Measurements from ENCODE around the gene GJB3. TPM values are rescaled to one million over a fixed set of nuclear protein-coding genes. Genes with fewer than 3 reads are reported as not detected.

Gene GJB3
- total RNA-seq, 1 donor from 2014 or later = 9.6 TPM

GRCh38 chr1:34785231-34785874 is 4.3 kb downstream of the GJB3 start:
- no peak for TF ChIP-seq CTCF (IDR thresholded peaks at IDR 0.05; ENCODE audit: unreplicated experiment)
- Mint-ChIP-seq H3K4me1 (ENCODE audit: unreplicated experiment) (peaks cover 47% of the 10 kb centered on the region), H3K4me3 (ENCODE audit: unreplicated experiment) (peak overlapping the region; percentile 25), H3K9me3 (ENCODE audit: unreplicated experiment) (no peaks in the 10 kb centered on the region), H3K36me3 (ENCODE audit: low read depth, unreplicated experiment) (peaks cover 4% of the 10 kb centered on the region), H3K27me3 (ENCODE audit: unreplicated experiment) (peaks cover 25% of the 10 kb centered on the region), H3K27ac (ENCODE audit: unreplicated experiment) (no peak overlapping the region)
- no peak for DNase-seq (ENCODE audit: low spot score)

- Mint-ChIP-seq H3K4me3 (ENCODE audit: unreplicated experiment) (no peak overlapping the region), H3K4me1 (ENCODE audit: unreplicated experiment) (peaks cover 43% of the 10 kb centered on the region), H3K27me3 (ENCODE audit: unreplicated experiment) (peaks cover 26% of the 10 kb centered on the region), H3K27ac (ENCODE audit: unreplicated experiment) (no peak overlapping the region), H3K9me3 (ENCODE audit: unreplicated experiment) (no peaks in the 10 kb centered on the region), H3K36me3 (ENCODE audit: low read depth, unreplicated experiment) (peaks cover 4% of the 10 kb centered on the region)
- no peak for TF ChIP-seq CTCF (IDR thresholded peaks at IDR 0.05; ENCODE audit: unreplicated experiment)
- DNase-seq (ENCODE audit: low spot score) = no peak
Measured at GRCh38 chr1:34785875-34786470, 5.0 kb downstream of the GJB3 start.

GRCh38 chr1:34786521-34787325 is 5.7 kb downstream of the GJB3 start:
- Mint-ChIP-seq H3K9me3 (ENCODE audit: unreplicated experiment) (no peaks in the 10 kb centered on the region), H3K27me3 (ENCODE audit: unreplicated experiment) (peaks cover 29% of the 10 kb centered on the region), H3K36me3 (ENCODE audit: low read depth, unreplicated experiment) (peaks cover 8% of the 10 kb centered on the region), H3K27ac (ENCODE audit: unreplicated experiment) (no peak overlapping the region), H3K4me1 (ENCODE audit: unreplicated experiment) (peaks cover 47% of the 10 kb centered on the region), H3K4me3 (ENCODE audit: unreplicated experiment) (no peak overlapping the region)
- peak; percentile 73 for DNase-seq (ENCODE audit: low spot score)
- TF ChIP-seq CTCF (IDR thresholded peaks at IDR 0.05; ENCODE audit: unreplicated experiment) = peak; percentile 81

GRCh38 chr1:34787461-34788420 is 6.7 kb downstream of the GJB3 start:
- peak; percentile 36 for TF ChIP-seq CTCF (IDR thresholded peaks at IDR 0.05; ENCODE audit: unreplicated experiment)
- no peak overlapping the region for H3K4me3 Mint-ChIP-seq (ENCODE audit: unreplicated experiment)
- peak; percentile 47 for DNase-seq (ENCODE audit: low spot score)
- H3K36me3 Mint-ChIP-seq (ENCODE audit: low read depth, unreplicated experiment) = peaks cover 15% of the 10 kb centered on the region
- peaks cover 50% of the 10 kb centered on the region for H3K4me1 Mint-ChIP-seq (ENCODE audit: unreplicated experiment)
- no peaks in the 10 kb centered on the region for H3K9me3 Mint-ChIP-seq (ENCODE audit: unreplicated experiment)
- peaks cover 33% of the 10 kb centered on the region for H3K27me3 Mint-ChIP-seq (ENCODE audit: unreplicated experiment)
- peak overlapping the region; percentile 55 for H3K27ac Mint-ChIP-seq (ENCODE audit: unreplicated experiment)
